ENCODE measurements around the gene AMPH. TPM values are rescaled to one million over a fixed set of nuclear protein-coding genes. Genes with fewer than 3 reads are reported as not detected.
A peak's percentile ranks its signal among the peaks of the same experiment; 100 is the strongest.

Gene AMPH
- total and polyA plus RNA-seq, 4 donors, result 0.18 to 6.6 (median 3.6) TPM

GRCh38 chr7:38432671-38433070 is 198.5 kb downstream of the AMPH start:
- TF ChIP-seq CTCF (IDR thresholded peaks at IDR 0.05; ENCODE audit: control extremely low read depth, extremely low read depth), result no peak
- DNase-seq (no peak), ATAC-seq (ENCODE audit: insufficient read depth, low FRiP score) (no peak)
- WGBS, 2 donors, result 85 to 91% methylated on average over 3 of the region's 3 CpGs
- Histone ChIP-seq H3K9me3 (ENCODE audit: control insufficient read depth in 4 of 4, insufficient read depth in 3 of 4, low read length in 3 of 4) (no peaks in the 10 kb centered on the region), H3K4me1 (ENCODE audit: control insufficient read depth in 5 of 5, insufficient read depth in 5 of 5, low read length in 5 of 5) (peaks cover 0 to 5% (median 0%) of the 10 kb centered on the region in 5 donors), H3K27me3 (ENCODE audit: control insufficient read depth in 3 of 3, insufficient read depth in 3 of 3, low read length in 2 of 3) (no peaks in the 10 kb centered on the region), H3K36me3 (ENCODE audit: control insufficient read depth in 4 of 4, insufficient read depth in 4 of 4, low read length in 4 of 4) (peaks cover 0 to 2% (median 1%) of the 10 kb centered on the region in 4 donors), H3K4me3 (no peak overlapping the region), H3K9ac (ENCODE audit: insufficient read depth in 1 of 2, low read length in 2 of 2) (no peak overlapping the region), H3K27ac (ENCODE audit: low read depth in 1 of 2, low read length in 1 of 2) (no peak overlapping the region)

GRCh38 chr7:38432080-38432479 is 199.1 kb downstream of the AMPH start:
- Histone ChIP-seq H3K27ac (ENCODE audit: low read depth in 1 of 2, low read length in 1 of 2) (no peak overlapping the region), H3K4me3 (no peak overlapping the region), H3K36me3 (ENCODE audit: control insufficient read depth in 4 of 4, insufficient read depth in 4 of 4, low read length in 4 of 4) (peaks cover 0 to 2% (median 1%) of the 10 kb centered on the region in 4 donors), H3K9me3 (ENCODE audit: control insufficient read depth in 4 of 4, insufficient read depth in 3 of 4, low read length in 3 of 4) (no peaks in the 10 kb centered on the region), H3K9ac (ENCODE audit: insufficient read depth in 1 of 2, low read length in 2 of 2) (no peak overlapping the region), H3K4me1 (ENCODE audit: control insufficient read depth in 5 of 5, insufficient read depth in 5 of 5, low read length in 5 of 5) (peaks cover 0 to 5% (median 0%) of the 10 kb centered on the region in 5 donors), H3K27me3 (ENCODE audit: control insufficient read depth in 3 of 3, insufficient read depth in 3 of 3, low read length in 2 of 3) (no peaks in the 10 kb centered on the region)
- WGBS, 2 donors, result 93 to 97% methylated on average over 1 of the region's 1 CpG
- TF ChIP-seq CTCF (IDR thresholded peaks at IDR 0.05; ENCODE audit: control extremely low read depth, extremely low read depth), result no peak
- ATAC-seq (ENCODE audit: insufficient read depth, low FRiP score) (no peak), DNase-seq (no peak)

- peaks cover 0 to 5% (median 0%) of the 10 kb centered on the region in 5 donors for H3K4me1 ChIP-seq (ENCODE audit: control insufficient read depth in 5 of 5, insufficient read depth in 5 of 5, low read length in 5 of 5)
- 91 to 97% methylated on average over 7 of the region's 7 CpGs for WGBS, 2 donors
- H3K27ac ChIP-seq (ENCODE audit: low read depth in 1 of 2, low read length in 1 of 2), result no peak overlapping the region
- no peak overlapping the region for H3K4me3 ChIP-seq
- H3K27me3 ChIP-seq (ENCODE audit: control insufficient read depth in 3 of 3, insufficient read depth in 3 of 3, low read length in 2 of 3), result no peaks in the 10 kb centered on the region
- no peak for ATAC-seq (ENCODE audit: insufficient read depth, low FRiP score)
- no peak overlapping the region for H3K9ac ChIP-seq (ENCODE audit: insufficient read depth in 1 of 2, low read length in 2 of 2)
- DNase-seq, result no peak
- peaks cover 0 to 2% (median 0%) of the 10 kb centered on the region in 4 donors for H3K36me3 ChIP-seq (ENCODE audit: control insufficient read depth in 4 of 4, insufficient read depth in 4 of 4, low read length in 4 of 4)
- TF ChIP-seq CTCF (IDR thresholded peaks at IDR 0.05; ENCODE audit: control extremely low read depth, extremely low read depth), result no peak
- H3K9me3 ChIP-seq (ENCODE audit: control insufficient read depth in 4 of 4, insufficient read depth in 3 of 4, low read length in 3 of 4), result no peaks in the 10 kb centered on the region
Observed at GRCh38 chr7:38429057-38429456, 202.1 kb downstream of the AMPH start.

GRCh38 chr7:38428041-38428440 is 203.1 kb downstream of the AMPH start:
- 78 to 97% methylated on average over 1 of the region's 1 CpG for WGBS, 2 donors
- peak in 1 of 3 donors; percentile 12 for DNase-seq

More at GRCh38 chr7:38428041-38428440, 203.1 kb downstream of the AMPH start:
- Histone ChIP-seq H3K36me3 (ENCODE audit: control insufficient read depth in 4 of 4, insufficient read depth in 4 of 4, low read length in 4 of 4) (peaks cover 0 to 2% (median 0%) of the 10 kb centered on the region in 4 donors), H3K4me1 (ENCODE audit: control insufficient read depth in 5 of 5, insufficient read depth in 5 of 5, low read length in 5 of 5) (peaks cover 0 to 5% (median 0%) of the 10 kb centered on the region in 5 donors), H3K9ac (ENCODE audit: insufficient read depth in 1 of 2, low read length in 2 of 2) (no peak overlapping the region), H3K4me3 (no peak overlapping the region), H3K27ac (ENCODE audit: low read depth in 1 of 2, low read length in 1 of 2) (no peak overlapping the region), H3K9me3 (ENCODE audit: control insufficient read depth in 4 of 4, insufficient read depth in 3 of 4, low read length in 3 of 4) (no peaks in the 10 kb centered on the region), H3K27me3 (ENCODE audit: control insufficient read depth in 3 of 3, insufficient read depth in 3 of 3, low read length in 2 of 3) (no peaks in the 10 kb centered on the region)
- no peak for ATAC-seq (ENCODE audit: insufficient read depth, low FRiP score)
- no peak for TF ChIP-seq CTCF (IDR thresholded peaks at IDR 0.05; ENCODE audit: control extremely low read depth, extremely low read depth)

Measured in lung (tissue), 12 donors.